Measurements from ENCODE around the gene PRIM1. TPM values are rescaled to one million over a fixed set of nuclear protein-coding genes. Genes with fewer than 3 reads are reported as not detected.
A peak's percentile ranks its signal among the peaks of the same experiment; 100 is the strongest.

Gene PRIM1
- total and polyA plus RNA-seq, 2 donors from 2014 or later = 3.2 to 4.9 TPM

- FAIRE-seq (no peak), DNase-seq (no peak)
- peak overlapping the region in 1 of 3 donors; percentile 13 for H3K9ac ChIP-seq (ENCODE audit: low read length in 3 of 3)
- no peaks in the 10 kb centered on the region for H3K27me3 ChIP-seq (ENCODE audit: control insufficient read depth, insufficient read depth, low read length)
- no peak for TF ChIP-seq CTCF (IDR thresholded peaks at IDR 0.05; ENCODE audit: borderline replicate concordance, extremely low read depth, insufficient read depth)
- H3K36me3 ChIP-seq (ENCODE audit: control insufficient read depth in 2 of 3, insufficient read depth in 3 of 3, low read length in 3 of 3) = peaks cover 2 to 7% (median 4%) of the 10 kb centered on the region in 3 donors
- H3K4me3 ChIP-seq (ENCODE audit: low read length in 3 of 3) = peak overlapping the region in 2 of 3 donors; percentile 18 to 98
- H3K4me1 ChIP-seq (ENCODE audit: control insufficient read depth in 2 of 3, insufficient read depth in 2 of 3, low read depth in 1 of 3, low read length in 3 of 3) = peaks cover 3 to 27% (median 18%) of the 10 kb centered on the region in 3 donors
- H3K27ac ChIP-seq (ENCODE audit: low read depth in 2 of 2, low read length in 2 of 2) = no peak overlapping the region
- H3K9me3 ChIP-seq (ENCODE audit: control insufficient read depth in 2 of 3, insufficient read depth in 1 of 3, low read length in 3 of 3) = no peaks in the 10 kb centered on the region
- intact Hi-C loops (cut with DNase I) = no loop called here
Measured at GRCh38 chr12:56721721-56722120, 30.4 kb downstream of the PRIM1 start.

GRCh38 chr12:56721216-56721615, 30.9 kb downstream of the PRIM1 start:
- no peak for TF ChIP-seq CTCF (IDR thresholded peaks at IDR 0.05; ENCODE audit: borderline replicate concordance, extremely low read depth, insufficient read depth)
- Histone ChIP-seq H3K9ac (ENCODE audit: low read length in 3 of 3) (no peak overlapping the region), H3K4me3 (ENCODE audit: low read length in 3 of 3) (peak overlapping the region in 1 of 3 donors; percentile 7), H3K4me1 (ENCODE audit: control insufficient read depth in 2 of 3, insufficient read depth in 2 of 3, low read depth in 1 of 3, low read length in 3 of 3) (peaks cover 3 to 27% (median 18%) of the 10 kb centered on the region in 3 donors), H3K27ac (ENCODE audit: low read depth in 2 of 2, low read length in 2 of 2) (no peak overlapping the region), H3K36me3 (ENCODE audit: control insufficient read depth in 2 of 3, insufficient read depth in 3 of 3, low read length in 3 of 3) (peaks cover 2 to 7% (median 4%) of the 10 kb centered on the region in 3 donors), H3K27me3 (ENCODE audit: control insufficient read depth, insufficient read depth, low read length) (no peaks in the 10 kb centered on the region), H3K9me3 (ENCODE audit: control insufficient read depth in 2 of 3, insufficient read depth in 1 of 3, low read length in 3 of 3) (no peaks in the 10 kb centered on the region)
- intact Hi-C loops (cut with DNase I) = no loop called here
- DNase-seq (no peak), FAIRE-seq (no peak)

- TF ChIP-seq CTCF (IDR thresholded peaks at IDR 0.05; ENCODE audit: borderline replicate concordance, extremely low read depth, insufficient read depth) = no peak
- no peak for FAIRE-seq
- H3K9ac ChIP-seq (ENCODE audit: low read length in 3 of 3) = no peak overlapping the region
- peaks cover 3 to 24% (median 18%) of the 10 kb centered on the region in 3 donors for H3K4me1 ChIP-seq (ENCODE audit: control insufficient read depth in 2 of 3, insufficient read depth in 2 of 3, low read depth in 1 of 3, low read length in 3 of 3)
- no peaks in the 10 kb centered on the region for H3K9me3 ChIP-seq (ENCODE audit: control insufficient read depth in 2 of 3, insufficient read depth in 1 of 3, low read length in 3 of 3)
- H3K27ac ChIP-seq (ENCODE audit: low read depth in 2 of 2, low read length in 2 of 2) = no peak overlapping the region
- DNase-seq = no peak
- intact Hi-C loops (cut with DNase I) = no loop called here
- no peak overlapping the region for H3K4me3 ChIP-seq (ENCODE audit: low read length in 3 of 3)
- no peaks in the 10 kb centered on the region for H3K27me3 ChIP-seq (ENCODE audit: control insufficient read depth, insufficient read depth, low read length)
- peaks cover 2 to 7% (median 4%) of the 10 kb centered on the region in 3 donors for H3K36me3 ChIP-seq (ENCODE audit: control insufficient read depth in 2 of 3, insufficient read depth in 3 of 3, low read length in 3 of 3)
Measured at GRCh38 chr12:56720731-56721151, 31.4 kb downstream of the PRIM1 start.

- H3K27ac ChIP-seq (ENCODE audit: low read depth in 2 of 2, low read length in 2 of 2) = no peak overlapping the region
- FAIRE-seq = no peak
Measured at GRCh38 chr12:56719056-56719455, 33.1 kb downstream of the PRIM1 start.

More at GRCh38 chr12:56719056-56719455, 33.1 kb downstream of the PRIM1 start:
- intact Hi-C loops (cut with DNase I) = no loop called here
- no peak for DNase-seq
- Histone ChIP-seq H3K9ac (ENCODE audit: low read length in 3 of 3) (no peak overlapping the region), H3K4me3 (ENCODE audit: low read length in 3 of 3) (no peak overlapping the region), H3K9me3 (ENCODE audit: control insufficient read depth in 2 of 3, insufficient read depth in 1 of 3, low read length in 3 of 3) (no peaks in the 10 kb centered on the region), H3K27me3 (ENCODE audit: control insufficient read depth, insufficient read depth, low read length) (no peaks in the 10 kb centered on the region), H3K4me1 (ENCODE audit: control insufficient read depth in 2 of 3, insufficient read depth in 2 of 3, low read depth in 1 of 3, low read length in 3 of 3) (peaks cover 3 to 22% (median 18%) of the 10 kb centered on the region in 3 donors), H3K36me3 (ENCODE audit: control insufficient read depth in 2 of 3, insufficient read depth in 3 of 3, low read length in 3 of 3) (peaks cover 2 to 13% (median 11%) of the 10 kb centered on the region in 3 donors)
- no peak for TF ChIP-seq CTCF (IDR thresholded peaks at IDR 0.05; ENCODE audit: borderline replicate concordance, extremely low read depth, insufficient read depth)

All from kidney (tissue), 14 donors.